GM23248 (cell line): ENCODE measurements around the gene ALKAL2.

Source experiments
- EZH2 ChIP-seq: fragments of 200-600 bp; sonication (generic); IDR thresholded peaks from 2 replicates; pipeline ENCODE4 v1.6.1; 2018; ENCODE audit warnings: antibody characterized with exemption, mild to moderate bottlenecking; ENCODE audit not compliant: insufficient read depth, poor library complexity, severe bottlenecking
- EZH2phosphoT487 ChIP-seq: fragments of 200-600 bp; sonication (generic); IDR thresholded peaks from 2 replicates; pipeline ENCODE4 v1.6.1; 2018; ENCODE audit warnings: antibody characterized with exemption, moderate library complexity, mild to moderate bottlenecking, low read depth; ENCODE audit not compliant: insufficient read depth

- TF ChIP-seq EZH2 = no peak
- no peak for TF ChIP-seq EZH2phosphoT487
Measured at GRCh38 chr2:319059-319600, 31.2 kb upstream of the ALKAL2 start.
